Upper lobe of left lung (tissue), 6 donors: ENCODE results near the gene ZNF688. TPM values are rescaled to one million over a fixed set of nuclear protein-coding genes. Genes with fewer than 3 reads are reported as not detected.

Source experiments
- ATAC-seq, 2 donors: fragments of 200-7000 bp; cut with Tn5 transposase; one replicate each; pipeline ENCODE4 v1.9.1; 2022; ENCODE audit warnings: mild to moderate bottlenecking in 2 of 2, moderate library complexity in 2 of 2; ENCODE audit not compliant: low FRiP score in 2 of 2
- DNase-seq, 2 donors: peaks; one replicate each; pipeline ENCODE4 v3.0.0-alpha.2; 2019 to 2020
- H3K27ac ChIP-seq, 4 donors: fragments of 200-600 bp; sonication (generic); one replicate each; pipeline ENCODE4 v1.5.1; 2016 to 2019
- H3K27me3 ChIP-seq, 4 donors: fragments of 200-600 bp; sonication (generic); one replicate each; pipeline ENCODE4 v1.5.1; 2017 to 2019
- H3K36me3 ChIP-seq, 4 donors: fragments of 200-600 bp; sonication (generic); one replicate each; pipeline ENCODE4 v1.5.1; 2016 to 2019
- H3K4me1 ChIP-seq, 4 donors: fragments of 200-600 bp; sonication (generic); one replicate each; pipeline ENCODE4 v1.5.1; 2018 to 2019
- H3K4me3 ChIP-seq, 4 donors: fragments of 200-600 bp; sonication (generic); one replicate each; pipeline ENCODE4 v1.5.1; 2017 to 2019; ENCODE audit warnings: mild to moderate bottlenecking in 2 of 4, moderate library complexity in 1 of 4
- H3K9me3 ChIP-seq, 4 donors: fragments of 200-600 bp; sonication (generic); one replicate each; pipeline ENCODE4 v1.5.1; 2018 to 2019
- EP300 ChIP-seq, 4 donors: sonication (generic); formaldehyde crosslinking; IDR thresholded peaks; one replicate each; pipeline ENCODE4 v1.5.1; 2017; ENCODE audit warnings: antibody characterized with exemption in 4 of 4, control low read depth in 2 of 4
- POLR2A ChIP-seq, 4 donors: fragments of 450-650 bp; IDR thresholded peaks; one replicate each; pipeline ENCODE4 v1.5.1; 2016 to 2017; ENCODE audit warnings: antibody characterized with exemption in 4 of 4, mild to moderate bottlenecking in 2 of 4
- POLR2AphosphoS5 ChIP-seq, 2 donors: sonication (generic); formaldehyde crosslinking; IDR thresholded peaks; one replicate each; pipeline ENCODE4 v1.5.1; 2017; ENCODE audit warnings: antibody characterized with exemption in 2 of 2
- WGBS, 2 donors: methylation state at CpG; one replicate each; pipeline ENCODE4 v1.1.5; 2017 to 2018; 5-methylcytosine and 5-hydroxymethylcytosine counted together
- total RNA-seq, 6 donors: library from RNA; depleted of rRNA in 4 of 6; stranded (reverse); fragments of >200 nt in 4 of 6; gene quantifications; one replicate each; pipeline versions ENCODE4 v1.1.0 to v1.2.1, GENCODE V29; 2016 to 2021
- TF ChIP-seq, protein P1 (sequence below), 6 experiments: fragments of 450-650 bp in 4 of 6; fragments of 200-600 bp in 2 of 6; sonication (generic) in 2 of 6; IDR thresholded peaks; one replicate each; pipeline ENCODE4 v1.5.1; 2016 to 2019; ENCODE audit warnings: antibody characterized with exemption in 6 of 6
- donor health status: DM: no; HTN: no; CAD: no; lungs with moderate emphysema.
- donor health status: DM: no; HTN: yes; CAD: no; lungs with severe emphysema.

ZNF688 gene
- total RNA-seq, 6 donors from 2014 or later: 15.0 to 34.6 (median 18.8) TPM

DNA sequence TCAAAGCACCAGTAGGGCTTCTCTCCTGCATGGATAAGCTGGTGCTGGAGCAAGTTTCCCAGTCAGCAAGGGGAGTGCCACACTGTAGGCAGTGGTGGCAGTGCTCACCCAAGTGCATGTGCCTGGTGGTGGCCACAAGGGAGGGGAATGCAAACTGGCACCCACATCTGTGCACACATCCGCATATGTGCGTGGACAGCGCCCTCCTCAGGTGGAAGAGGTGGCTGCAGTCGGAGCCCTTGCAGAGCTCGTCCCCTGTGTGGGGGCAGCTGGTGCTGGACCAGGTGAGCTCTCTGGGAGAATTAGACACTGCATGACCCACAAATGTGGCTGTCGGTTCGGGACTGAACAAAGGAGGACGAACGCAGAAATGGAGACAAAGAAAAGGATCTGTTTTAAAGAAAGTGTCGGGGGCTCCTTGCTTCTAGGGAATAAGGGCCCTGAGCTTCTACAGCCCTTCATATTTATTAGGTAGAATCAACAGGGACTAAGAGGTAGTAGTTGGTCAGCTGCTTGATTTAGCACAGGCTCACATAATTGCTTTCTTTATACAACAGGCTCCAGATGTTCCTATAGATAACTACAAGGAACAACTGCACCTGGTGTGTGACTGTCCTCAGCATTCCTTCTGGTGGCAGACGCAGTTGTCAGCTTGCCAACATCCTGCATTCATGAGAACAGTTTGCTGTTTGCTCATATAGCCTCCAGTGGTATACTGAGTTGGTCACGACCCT lies 44.0 kb upstream of the ZNF688 start:
- H3K4me3 ChIP-seq: no peak overlapping the region
- WGBS, 2 donors: 42 to 47% methylated on average over 9 to 12 of the region's 12 CpGs
- H3K36me3 ChIP-seq: no peaks in the 10 kb centered on the region
- H3K27ac ChIP-seq: no peak overlapping the region
- H3K4me1 ChIP-seq: peaks cover 3 to 11% (median 4%) of the 10 kb centered on the region in 4 donors
- DNase-seq: peak; percentile 58 to 75
- no peak for TF ChIP-seq POLR2A (IDR thresholded peaks at IDR 0.05)
- TF ChIP-seq, protein P1, sequence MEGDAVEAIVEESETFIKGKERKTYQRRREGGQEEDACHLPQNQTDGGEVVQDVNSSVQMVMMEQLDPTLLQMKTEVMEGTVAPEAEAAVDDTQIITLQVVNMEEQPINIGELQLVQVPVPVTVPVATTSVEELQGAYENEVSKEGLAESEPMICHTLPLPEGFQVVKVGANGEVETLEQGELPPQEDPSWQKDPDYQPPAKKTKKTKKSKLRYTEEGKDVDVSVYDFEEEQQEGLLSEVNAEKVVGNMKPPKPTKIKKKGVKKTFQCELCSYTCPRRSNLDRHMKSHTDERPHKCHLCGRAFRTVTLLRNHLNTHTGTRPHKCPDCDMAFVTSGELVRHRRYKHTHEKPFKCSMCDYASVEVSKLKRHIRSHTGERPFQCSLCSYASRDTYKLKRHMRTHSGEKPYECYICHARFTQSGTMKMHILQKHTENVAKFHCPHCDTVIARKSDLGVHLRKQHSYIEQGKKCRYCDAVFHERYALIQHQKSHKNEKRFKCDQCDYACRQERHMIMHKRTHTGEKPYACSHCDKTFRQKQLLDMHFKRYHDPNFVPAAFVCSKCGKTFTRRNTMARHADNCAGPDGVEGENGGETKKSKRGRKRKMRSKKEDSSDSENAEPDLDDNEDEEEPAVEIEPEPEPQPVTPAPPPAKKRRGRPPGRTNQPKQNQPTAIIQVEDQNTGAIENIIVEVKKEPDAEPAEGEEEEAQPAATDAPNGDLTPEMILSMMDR (IDR thresholded peaks at IDR 0.05): peak; percentile 38 to 85 (median 66)
- TF ChIP-seq EP300 (IDR thresholded peaks at IDR 0.05): no peak
- TF ChIP-seq POLR2AphosphoS5 (IDR thresholded peaks at IDR 0.05): no peak
- no peaks in the 10 kb centered on the region for H3K27me3 ChIP-seq
- H3K9me3 ChIP-seq: no peaks in the 10 kb centered on the region
- ATAC-seq: peak; percentile 73 to 86

DNA sequence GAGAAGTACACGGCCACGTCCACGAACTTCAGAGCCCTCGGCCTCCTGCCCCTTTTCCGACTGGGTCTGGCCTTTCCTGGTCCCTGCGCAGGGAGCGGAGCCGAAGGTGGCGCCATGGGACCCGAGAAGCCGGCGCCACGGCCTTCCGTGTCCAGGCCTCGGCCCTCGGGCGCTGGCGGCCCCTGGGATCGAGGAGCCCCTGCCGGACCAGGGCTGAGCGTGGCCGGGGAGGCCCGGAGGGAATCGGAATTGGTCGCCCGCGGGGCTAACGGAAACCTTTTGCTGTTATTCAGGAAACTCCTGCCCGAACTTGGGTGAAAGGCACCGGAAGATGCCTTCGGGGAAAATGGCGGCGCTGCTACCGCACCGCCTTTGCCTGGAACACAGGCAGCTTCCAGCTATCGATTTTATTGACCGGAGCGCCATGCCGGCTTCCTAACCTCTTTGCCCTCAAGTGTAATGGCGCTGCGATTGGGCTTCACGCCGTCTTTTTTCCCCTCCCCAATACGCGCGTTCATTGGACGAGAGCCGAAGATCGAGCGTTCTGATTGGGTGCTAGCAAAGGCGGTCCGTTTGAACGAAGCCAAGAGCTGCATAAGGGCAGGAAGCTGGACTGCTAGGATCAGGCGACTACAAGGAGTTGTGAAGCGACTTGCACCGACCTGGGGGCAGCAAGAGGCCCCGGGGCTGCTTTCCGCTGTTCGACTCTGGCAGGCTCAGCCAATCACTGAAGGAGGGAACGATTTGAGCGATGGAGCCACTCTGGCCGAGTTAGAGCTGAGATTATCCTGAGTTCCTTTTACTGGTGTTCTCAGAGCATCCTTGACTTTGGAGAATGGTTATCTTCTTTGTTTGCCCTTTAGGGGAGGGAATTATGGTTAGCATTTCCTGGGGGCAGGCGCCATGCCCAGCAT lies 38.7 kb upstream of the ZNF688 start, which contains the start of gene ZNF689:
Gene ZNF689, minus strand, starts transcription at position 464 of the 914 bp plus-strand sequence. Its CDS starts 348 bp downstream, at position 116.
- ATAC-seq (peak; percentile 96 to 98), DNase-seq (peak; percentile 85 to 92)
- Histone ChIP-seq H3K36me3 (peaks cover 0 to 18% (median 3%) of the 10 kb centered on the region in 4 donors), H3K27me3 (no peaks in the 10 kb centered on the region), H3K4me1 (peaks cover 12 to 16% (median 15%) of the 10 kb centered on the region in 4 donors), H3K4me3 (peak within 1 kb of the TSS; percentile 47 to 90 (median 72)), H3K9me3 (no peaks in the 10 kb centered on the region), H3K27ac (peak within 1 kb of the TSS; percentile 91 to 98 (median 96))
- 1 to 2% methylated on average over 19 to 34 of the region's 63 CpGs for WGBS, 2 donors
- TF ChIP-seq POLR2AphosphoS5 (IDR thresholded peaks at IDR 0.05) (peak; percentile 56 to 66), EP300 (IDR thresholded peaks at IDR 0.05) (no peak), POLR2A (IDR thresholded peaks at IDR 0.05) (peak in 3 of 4 donors; percentile 46 to 73 (median 59))
- TF ChIP-seq, protein P1 (IDR thresholded peaks at IDR 0.05): peak in 3 of 6 experiments; percentile 2 to 12 (median 3)

DNA sequence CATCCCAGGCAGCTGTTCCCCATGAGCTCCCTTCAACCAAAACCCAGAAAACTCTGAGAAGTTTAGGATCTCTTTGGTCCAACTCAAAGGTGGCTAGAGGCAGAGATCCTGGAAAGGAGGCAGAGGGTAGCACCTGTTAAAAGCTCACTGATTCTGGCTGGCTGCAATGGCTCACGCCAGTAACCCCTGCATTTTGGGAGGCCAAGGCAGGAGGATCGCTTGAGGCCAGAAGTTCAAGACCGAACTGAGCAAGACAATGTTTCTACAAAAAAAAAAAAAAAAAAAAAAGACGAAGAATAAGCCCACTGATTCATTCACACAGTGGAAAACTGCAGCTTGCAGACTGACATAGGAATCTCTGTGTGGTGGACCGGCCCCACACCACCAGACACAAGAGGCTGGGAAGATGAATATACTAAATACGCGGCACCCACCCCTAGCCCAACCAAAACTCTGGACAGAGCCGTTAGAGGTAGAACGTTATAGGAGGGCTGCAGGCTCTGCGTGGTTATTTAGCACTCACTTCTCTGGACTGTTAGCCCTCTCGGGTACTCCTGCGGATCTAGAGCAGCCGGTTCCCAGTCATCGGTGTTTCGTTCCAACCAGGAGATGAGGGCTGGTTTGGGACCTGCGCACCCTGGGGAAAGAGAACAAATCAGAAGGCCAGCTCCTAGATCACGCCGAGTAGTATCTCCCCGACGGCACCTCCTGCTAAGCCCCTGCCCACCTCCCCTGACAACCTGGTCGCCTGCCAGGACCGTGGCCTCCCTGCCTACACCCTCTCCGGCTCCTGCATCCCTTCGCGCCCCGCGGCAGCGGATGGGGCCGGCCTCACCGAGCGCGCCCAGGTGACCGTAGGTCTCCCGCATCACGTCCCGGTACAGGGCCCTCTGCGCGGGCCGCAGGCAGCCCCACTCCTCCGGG lies 37.8 kb upstream of the ZNF688 start:
- ATAC-seq (peak; percentile 75 to 77), DNase-seq (peak in 1 of 2 donors; percentile 50)
- TF ChIP-seq, protein P1 (IDR thresholded peaks at IDR 0.05): peak in 2 of 6 experiments; percentile 2 to 19
- no peak for TF ChIP-seq EP300 (IDR thresholded peaks at IDR 0.05)
- WGBS, 2 donors: 22 to 26% methylated on average over 20 to 23 of the region's 40 CpGs
- Histone ChIP-seq H3K36me3 (peaks cover 2 to 27% (median 12%) of the 10 kb centered on the region in 4 donors), H3K27me3 (no peaks in the 10 kb centered on the region), H3K27ac (peak overlapping the region; percentile 91 to 98 (median 96)), H3K9me3 (no peaks in the 10 kb centered on the region), H3K4me3 (peak overlapping the region; percentile 47 to 90 (median 72)), H3K4me1 (peaks cover 12 to 16% (median 15%) of the 10 kb centered on the region in 4 donors)

DNA sequence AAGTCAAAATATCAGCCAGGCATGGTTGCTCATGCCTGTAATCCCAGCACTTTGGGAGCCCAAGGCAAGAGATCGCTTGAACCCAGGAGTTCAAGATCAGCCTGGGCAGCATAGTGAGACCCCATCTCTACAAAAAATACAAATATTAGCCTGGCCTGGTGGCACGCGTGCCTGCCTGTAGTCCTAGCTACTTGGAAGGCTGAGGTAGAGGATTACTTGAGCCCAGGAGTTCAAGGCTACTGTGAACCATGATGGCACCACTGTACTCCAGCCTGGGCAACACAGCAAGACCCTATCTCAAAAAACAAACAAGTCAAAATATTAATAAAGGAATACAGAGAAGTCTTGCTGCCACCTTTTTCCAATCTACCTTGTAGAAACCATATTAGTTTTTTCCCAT lies 34.5 kb upstream of the ZNF688 start:
- TF ChIP-seq POLR2A (IDR thresholded peaks at IDR 0.05): no peak
- TF ChIP-seq, protein P1 (IDR thresholded peaks at IDR 0.05): no peak
- no peak for TF ChIP-seq EP300 (IDR thresholded peaks at IDR 0.05)
- no peak for TF ChIP-seq POLR2AphosphoS5 (IDR thresholded peaks at IDR 0.05)
- Histone ChIP-seq H3K4me1 (peaks cover 12 to 18% (median 15%) of the 10 kb centered on the region in 4 donors), H3K27ac (no peak overlapping the region), H3K4me3 (no peak overlapping the region), H3K27me3 (no peaks in the 10 kb centered on the region), H3K9me3 (no peaks in the 10 kb centered on the region), H3K36me3 (peaks cover 6 to 48% (median 22%) of the 10 kb centered on the region in 4 donors)
- WGBS, 2 donors: 97 to 99% methylated on average over 3 of the region's 3 CpGs
- DNase-seq (no peak), ATAC-seq (no peak)
